HL-60 (cell line): ENCODE results near the gene RNU6-9.

Source experiments
- DNase-seq, 2 experiments: peaks; one replicate each; pipeline ENCODE4 v3.0.0-alpha.2; 2010 to 2020; ENCODE audit warnings: low read depth in 1 of 2, low spot score in 1 of 2
- H3K27ac ChIP-seq: fragments of 250-450 bp; sonication (Bioruptor Pico); replicated peaks from 2 replicates; pipeline ENCODE4 v1.5.1; 2020; ENCODE audit warnings: mild to moderate bottlenecking, moderate library complexity
- H3K27me3 ChIP-seq: fragments of 250-450 bp; sonication (Bioruptor Pico); 2 replicates; pipeline ENCODE4 v1.5.1; 2021; ENCODE audit warnings: mild to moderate bottlenecking, moderate library complexity; ENCODE audit not compliant: insufficient read depth, poor library complexity, severe bottlenecking
- H3K4me3 ChIP-seq: replicated peaks from 2 replicates; pipeline ENCODE4 v1.5.1; 2011; ENCODE audit warnings: mild to moderate bottlenecking, control low read depth, low read length; ENCODE audit not compliant: insufficient read depth
- GABPA ChIP-seq: IDR thresholded peaks from 2 replicates; pipeline ENCODE4 v1.6.1; 2012; ENCODE audit warnings: low read depth
- POLR2AphosphoS5 ChIP-seq: IDR thresholded peaks from 2 replicates; pipeline ENCODE4 v1.6.1; 2012; ENCODE audit warnings: low read depth
- SPI1 ChIP-seq: IDR thresholded peaks from 2 replicates; pipeline ENCODE4 v1.6.1; 2012; ENCODE audit warnings: low read depth, mild to moderate bottlenecking, borderline replicate concordance
- TF ChIP-seq, protein P1 (sequence below): IDR thresholded peaks from one replicate; pipeline ENCODE4 v1.5.1; 2011; ENCODE audit warnings: low read length, control low read depth, inconsistent platforms; ENCODE audit not compliant: insufficient read depth
- TF ChIP-seq, protein P2 (sequence below): IDR thresholded peaks from 2 replicates; pipeline ENCODE4 v1.6.1; 2012; ENCODE audit warnings: low read depth; ENCODE audit not compliant: insufficient replicate concordance

The RNU6-9 gene

DNA sequence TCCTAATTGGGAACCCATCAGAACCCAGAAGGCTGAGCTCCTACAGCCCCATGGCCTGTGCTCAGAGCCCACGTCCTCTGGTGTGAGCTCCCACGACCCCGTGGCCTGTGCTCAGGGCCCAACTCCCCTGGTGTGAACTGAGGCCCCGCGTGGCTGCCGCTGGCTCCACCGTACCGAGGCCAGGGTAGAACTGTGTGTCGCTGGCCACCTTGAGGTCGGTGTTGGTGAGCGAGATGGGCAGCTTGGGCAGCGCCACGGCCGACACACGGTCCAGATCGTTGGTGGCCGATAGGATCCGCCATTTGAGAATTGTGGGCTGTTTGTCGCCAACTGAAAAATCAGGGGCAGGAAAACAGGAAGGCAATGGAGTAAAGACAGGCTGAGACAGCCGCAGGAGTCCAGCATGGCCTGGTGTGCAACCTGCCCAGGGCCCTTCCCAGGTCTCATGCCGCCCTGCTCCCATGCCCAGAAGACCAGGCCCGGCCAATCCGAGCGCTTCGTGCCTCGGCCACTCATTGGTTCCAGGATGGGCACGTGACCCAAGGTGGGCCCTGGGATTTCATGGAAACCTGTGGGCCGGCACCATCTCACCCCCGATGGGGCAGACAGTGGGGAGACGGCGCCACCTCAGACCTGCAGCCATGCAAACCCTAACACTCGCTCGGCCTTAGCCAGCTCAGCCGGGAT, 11.8 kb upstream of the RNU6-9 start:
- TF ChIP-seq POLR2AphosphoS5 = no peak
- TF ChIP-seq, protein P1, sequence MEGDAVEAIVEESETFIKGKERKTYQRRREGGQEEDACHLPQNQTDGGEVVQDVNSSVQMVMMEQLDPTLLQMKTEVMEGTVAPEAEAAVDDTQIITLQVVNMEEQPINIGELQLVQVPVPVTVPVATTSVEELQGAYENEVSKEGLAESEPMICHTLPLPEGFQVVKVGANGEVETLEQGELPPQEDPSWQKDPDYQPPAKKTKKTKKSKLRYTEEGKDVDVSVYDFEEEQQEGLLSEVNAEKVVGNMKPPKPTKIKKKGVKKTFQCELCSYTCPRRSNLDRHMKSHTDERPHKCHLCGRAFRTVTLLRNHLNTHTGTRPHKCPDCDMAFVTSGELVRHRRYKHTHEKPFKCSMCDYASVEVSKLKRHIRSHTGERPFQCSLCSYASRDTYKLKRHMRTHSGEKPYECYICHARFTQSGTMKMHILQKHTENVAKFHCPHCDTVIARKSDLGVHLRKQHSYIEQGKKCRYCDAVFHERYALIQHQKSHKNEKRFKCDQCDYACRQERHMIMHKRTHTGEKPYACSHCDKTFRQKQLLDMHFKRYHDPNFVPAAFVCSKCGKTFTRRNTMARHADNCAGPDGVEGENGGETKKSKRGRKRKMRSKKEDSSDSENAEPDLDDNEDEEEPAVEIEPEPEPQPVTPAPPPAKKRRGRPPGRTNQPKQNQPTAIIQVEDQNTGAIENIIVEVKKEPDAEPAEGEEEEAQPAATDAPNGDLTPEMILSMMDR = no peak
- TF ChIP-seq, protein P2, sequence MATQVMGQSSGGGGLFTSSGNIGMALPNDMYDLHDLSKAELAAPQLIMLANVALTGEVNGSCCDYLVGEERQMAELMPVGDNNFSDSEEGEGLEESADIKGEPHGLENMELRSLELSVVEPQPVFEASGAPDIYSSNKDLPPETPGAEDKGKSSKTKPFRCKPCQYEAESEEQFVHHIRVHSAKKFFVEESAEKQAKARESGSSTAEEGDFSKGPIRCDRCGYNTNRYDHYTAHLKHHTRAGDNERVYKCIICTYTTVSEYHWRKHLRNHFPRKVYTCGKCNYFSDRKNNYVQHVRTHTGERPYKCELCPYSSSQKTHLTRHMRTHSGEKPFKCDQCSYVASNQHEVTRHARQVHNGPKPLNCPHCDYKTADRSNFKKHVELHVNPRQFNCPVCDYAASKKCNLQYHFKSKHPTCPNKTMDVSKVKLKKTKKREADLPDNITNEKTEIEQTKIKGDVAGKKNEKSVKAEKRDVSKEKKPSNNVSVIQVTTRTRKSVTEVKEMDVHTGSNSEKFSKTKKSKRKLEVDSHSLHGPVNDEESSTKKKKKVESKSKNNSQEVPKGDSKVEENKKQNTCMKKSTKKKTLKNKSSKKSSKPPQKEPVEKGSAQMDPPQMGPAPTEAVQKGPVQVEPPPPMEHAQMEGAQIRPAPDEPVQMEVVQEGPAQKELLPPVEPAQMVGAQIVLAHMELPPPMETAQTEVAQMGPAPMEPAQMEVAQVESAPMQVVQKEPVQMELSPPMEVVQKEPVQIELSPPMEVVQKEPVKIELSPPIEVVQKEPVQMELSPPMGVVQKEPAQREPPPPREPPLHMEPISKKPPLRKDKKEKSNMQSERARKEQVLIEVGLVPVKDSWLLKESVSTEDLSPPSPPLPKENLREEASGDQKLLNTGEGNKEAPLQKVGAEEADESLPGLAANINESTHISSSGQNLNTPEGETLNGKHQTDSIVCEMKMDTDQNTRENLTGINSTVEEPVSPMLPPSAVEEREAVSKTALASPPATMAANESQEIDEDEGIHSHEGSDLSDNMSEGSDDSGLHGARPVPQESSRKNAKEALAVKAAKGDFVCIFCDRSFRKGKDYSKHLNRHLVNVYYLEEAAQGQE = no peak
- no peak for TF ChIP-seq GABPA
- no peak for TF ChIP-seq SPI1
- no peak for DNase-seq

DNA sequence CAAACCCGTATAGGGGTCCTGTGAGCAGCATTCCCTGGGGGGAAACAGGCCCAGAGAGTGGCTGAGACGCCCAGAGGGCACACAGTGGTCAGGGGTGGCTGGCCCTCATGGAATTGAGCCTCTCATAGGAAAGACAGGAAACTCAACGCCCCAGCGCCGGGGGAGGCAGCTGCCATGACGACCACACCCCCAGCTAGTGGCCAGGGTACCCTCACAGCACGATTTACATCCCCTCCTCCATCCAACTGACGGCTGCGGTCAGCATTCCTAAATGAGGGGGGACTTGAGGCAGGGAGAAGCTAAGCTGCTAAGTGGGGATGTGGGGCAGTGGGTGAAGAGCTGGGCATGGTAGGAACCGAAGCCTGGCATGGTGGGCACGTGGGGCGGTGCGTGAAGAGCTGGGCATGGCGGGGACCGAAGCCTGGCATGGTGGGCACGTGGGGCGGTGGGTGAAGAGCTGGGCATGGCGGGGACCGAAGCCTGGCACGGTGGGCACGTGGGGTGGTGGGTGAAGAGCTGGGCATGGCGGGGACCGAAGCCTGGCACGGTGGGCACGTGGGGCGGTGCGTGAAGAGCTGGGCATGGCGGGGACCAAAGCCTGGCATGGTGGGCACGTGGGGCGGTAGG, 10.3 kb upstream of the RNU6-9 start:
- DNase-seq = no peak
- H3K27ac ChIP-seq = no peak overlapping the region
- no peaks in the 10 kb centered on the region for H3K27me3 ChIP-seq
- H3K4me3 ChIP-seq = no peak overlapping the region
- TF ChIP-seq GABPA (no peak), SPI1 (no peak)
- TF ChIP-seq, protein P1 = no peak
- TF ChIP-seq, protein P2 = no peak

More for the DNA sequence above, 11.8 kb upstream of the RNU6-9 start:
- Histone ChIP-seq H3K27ac (no peak overlapping the region), H3K27me3 (no peaks in the 10 kb centered on the region), H3K4me3 (no peak overlapping the region)

DNA sequence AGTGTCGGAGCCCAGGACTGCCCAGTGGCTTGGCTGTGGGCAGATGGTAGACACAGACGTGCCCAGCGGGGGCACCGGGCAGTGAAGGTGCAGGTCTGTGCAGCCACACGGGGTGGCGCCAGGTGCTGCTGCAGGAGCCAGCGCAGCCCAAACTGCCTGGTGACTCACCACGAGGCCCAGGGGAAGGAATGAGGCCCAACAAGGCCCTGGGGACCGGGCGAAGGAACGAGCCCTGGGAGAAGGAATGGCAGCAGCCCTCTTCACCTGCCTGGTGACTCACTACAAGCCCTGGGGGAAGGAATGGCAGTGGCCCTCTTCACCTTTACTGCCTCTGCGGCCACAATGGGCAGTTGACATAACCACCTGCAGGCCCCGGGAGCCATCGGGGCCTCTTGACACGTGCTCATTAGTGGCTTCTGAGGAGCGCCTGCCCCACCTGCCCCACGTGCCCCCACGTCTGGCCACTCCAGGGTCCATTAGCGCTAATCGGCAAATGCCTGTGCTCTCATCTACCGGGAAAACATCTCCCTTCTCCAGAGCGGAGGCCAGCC, 9.5 kb upstream of the RNU6-9 start:
- TF ChIP-seq GABPA (no peak), SPI1 (no peak), POLR2AphosphoS5 (no peak)
- TF ChIP-seq, protein P2 = no peak
- TF ChIP-seq, protein P1 = no peak
- Histone ChIP-seq H3K4me3 (no peak overlapping the region), H3K27me3 (no peaks in the 10 kb centered on the region), H3K27ac (no peak overlapping the region)
- DNase-seq = no peak
